Hepatic stellate cell (primary cell): ENCODE measurements around the gene SEPHS2.

Source experiments
- DNase-seq: peaks from one replicate; pipeline ENCODE4 v3.0.0; 2011; ENCODE audit warnings: low spot score

SEPHS2 gene

DNA sequence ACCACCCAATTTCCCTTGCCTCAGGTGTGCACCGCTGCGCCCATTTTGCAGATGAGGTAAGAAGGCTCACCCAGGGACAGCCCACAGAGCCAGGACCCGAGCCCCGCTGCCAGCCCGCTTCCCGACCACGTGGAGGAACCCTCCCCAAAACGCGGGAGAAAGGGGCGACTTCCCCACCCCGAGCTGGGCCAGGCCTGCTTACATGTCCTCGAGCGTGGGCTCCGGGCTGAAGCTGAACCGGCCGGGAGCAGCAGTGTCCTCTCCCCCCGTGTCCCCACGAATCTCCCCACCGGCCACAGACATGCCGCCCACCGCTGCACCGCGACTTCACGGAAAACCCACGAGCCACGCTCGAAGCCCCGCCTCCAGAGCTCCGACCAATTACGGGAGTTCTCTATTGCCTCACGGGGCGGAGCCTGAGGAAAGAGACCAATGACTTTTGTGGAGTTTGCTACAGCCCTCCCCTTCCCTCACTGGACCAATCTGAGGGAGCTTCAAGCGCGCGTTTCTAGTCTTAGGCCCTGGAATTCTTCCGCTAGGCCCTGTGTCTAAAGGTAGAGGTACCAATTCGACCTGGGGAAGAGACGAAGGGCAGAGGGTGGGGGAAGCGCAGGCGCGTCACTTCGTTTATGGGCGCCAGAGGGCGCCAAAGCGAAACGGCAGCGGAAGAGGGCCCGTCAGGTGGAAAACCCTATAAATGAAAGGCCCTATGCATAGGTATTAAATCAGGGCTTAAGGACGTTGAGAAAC, 15.8 kb downstream of the SEPHS2 start, which contains the start of gene DCTPP1:
Gene DCTPP1 (minus strand): TSS at position 353 of the 750 bp plus-strand sequence. CDS start 50 bp downstream, at position 303.
- DNase-seq, result peak; percentile 97

GRCh38 chr16:30429418-30429677, 16.3 kb downstream of the SEPHS2 start:
- no peak for DNase-seq

DNA sequence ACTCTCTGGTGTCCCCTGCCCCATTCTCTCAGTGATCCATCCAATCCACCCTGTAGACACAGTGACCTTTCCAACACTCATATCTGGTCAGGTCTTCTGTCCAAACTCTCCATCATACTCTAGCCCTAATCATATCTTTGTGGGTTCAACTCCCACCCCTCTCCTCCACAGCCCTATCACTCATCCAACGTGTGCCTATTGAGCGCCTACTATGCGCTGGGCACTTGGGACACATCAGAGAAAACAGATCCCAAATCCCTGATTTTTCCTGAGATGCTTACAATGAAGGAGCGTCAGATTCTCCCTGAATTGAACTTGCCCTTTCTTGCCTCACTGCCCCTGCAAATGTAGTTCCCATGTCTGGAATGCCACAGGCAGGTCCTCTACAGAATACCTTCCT, 17.6 kb downstream of the SEPHS2 start:
- no peak for DNase-seq

DNA sequence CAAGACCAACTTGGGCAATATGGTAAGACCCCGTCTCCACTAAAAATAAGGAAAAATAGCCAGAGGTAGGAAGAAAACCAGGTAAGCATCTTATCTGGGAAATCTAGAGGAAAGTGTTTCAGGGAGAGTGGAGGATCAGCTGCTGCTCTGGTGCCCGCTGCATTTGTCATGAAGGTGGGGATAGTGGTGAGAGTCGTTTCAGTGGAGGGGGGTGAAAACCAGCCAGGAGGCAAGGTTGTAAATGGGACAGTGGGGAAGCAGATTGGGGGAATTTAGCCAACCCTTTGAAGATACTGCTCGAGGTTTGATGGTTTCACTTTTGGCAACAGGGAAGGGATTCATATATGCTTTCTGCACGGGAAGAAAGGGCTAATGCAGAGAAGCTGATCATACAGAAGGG, 24.7 kb downstream of the SEPHS2 start:
- no peak for DNase-seq

DNA sequence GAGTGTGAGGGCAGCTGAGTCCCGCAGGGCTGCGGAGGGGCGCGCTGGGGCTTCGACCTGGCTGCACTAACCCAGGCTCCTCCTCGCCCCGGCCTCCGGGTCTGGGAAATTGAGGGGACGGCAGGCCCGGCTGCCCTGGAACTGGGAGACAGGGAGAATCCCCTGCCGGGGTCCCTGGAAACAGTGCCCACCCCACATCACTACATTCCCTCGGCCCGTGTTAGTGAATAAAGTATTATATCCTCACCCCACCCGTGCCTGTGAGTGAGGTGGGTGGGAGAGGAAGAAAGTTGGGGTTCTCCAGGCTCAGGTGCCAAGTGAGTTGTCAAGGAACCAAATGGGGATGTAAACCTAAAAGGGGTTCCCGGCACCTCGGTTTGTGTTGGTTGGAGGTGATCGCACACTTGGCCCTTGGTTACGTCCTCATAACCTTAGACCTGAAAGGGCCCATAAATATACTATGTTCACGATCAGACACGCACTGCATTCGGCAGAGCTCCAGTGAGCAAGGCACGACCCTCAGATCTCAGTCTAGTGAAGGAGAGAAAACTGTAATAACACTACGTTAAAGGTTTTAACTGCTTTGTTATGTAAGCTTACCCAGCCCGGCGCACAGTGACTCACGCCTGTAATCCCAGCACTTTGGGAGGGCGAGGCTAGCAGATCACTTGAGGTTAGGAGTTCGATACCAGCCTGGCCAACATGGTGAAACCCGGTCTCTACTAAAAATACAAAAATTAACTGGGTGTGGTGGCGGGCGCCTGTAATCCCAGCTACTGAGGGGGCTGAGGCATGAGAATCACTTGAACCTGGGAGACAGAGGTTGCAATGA, 27.1 kb downstream of the SEPHS2 start:
- DNase-seq, result no peak

DNA sequence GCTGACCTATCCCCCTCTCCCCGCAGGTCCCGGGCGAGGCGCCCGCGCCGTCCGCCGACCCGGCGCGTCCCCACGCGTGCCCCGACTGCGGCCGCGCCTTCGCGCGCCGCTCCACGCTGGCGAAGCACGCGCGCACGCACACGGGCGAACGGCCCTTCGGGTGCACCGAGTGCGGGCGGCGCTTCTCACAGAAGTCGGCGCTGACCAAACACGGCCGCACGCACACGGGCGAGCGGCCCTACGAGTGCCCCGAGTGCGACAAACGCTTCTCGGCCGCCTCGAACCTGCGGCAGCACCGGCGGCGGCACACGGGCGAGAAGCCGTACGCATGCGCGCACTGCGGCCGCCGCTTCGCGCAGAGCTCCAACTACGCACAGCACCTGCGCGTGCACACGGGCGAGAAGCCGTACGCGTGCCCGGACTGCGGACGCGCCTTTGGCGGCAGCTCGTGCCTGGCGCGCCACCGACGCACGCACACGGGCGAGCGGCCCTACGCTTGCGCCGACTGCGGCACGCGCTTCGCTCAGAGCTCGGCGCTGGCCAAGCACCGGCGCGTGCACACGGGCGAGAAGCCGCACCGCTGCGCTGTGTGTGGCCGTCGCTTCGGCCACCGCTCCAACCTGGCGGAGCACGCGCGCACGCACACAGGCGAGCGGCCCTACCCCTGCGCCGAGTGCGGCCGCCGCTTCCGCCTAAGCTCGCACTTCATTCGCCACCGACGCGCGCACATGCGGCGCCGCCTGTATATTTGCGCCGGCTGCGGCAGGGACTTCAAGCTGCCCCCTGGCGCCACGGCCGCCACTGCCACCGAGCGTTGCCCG, 27.9 kb downstream of the SEPHS2 start:
- DNase-seq, result peak; percentile 82

DNA sequence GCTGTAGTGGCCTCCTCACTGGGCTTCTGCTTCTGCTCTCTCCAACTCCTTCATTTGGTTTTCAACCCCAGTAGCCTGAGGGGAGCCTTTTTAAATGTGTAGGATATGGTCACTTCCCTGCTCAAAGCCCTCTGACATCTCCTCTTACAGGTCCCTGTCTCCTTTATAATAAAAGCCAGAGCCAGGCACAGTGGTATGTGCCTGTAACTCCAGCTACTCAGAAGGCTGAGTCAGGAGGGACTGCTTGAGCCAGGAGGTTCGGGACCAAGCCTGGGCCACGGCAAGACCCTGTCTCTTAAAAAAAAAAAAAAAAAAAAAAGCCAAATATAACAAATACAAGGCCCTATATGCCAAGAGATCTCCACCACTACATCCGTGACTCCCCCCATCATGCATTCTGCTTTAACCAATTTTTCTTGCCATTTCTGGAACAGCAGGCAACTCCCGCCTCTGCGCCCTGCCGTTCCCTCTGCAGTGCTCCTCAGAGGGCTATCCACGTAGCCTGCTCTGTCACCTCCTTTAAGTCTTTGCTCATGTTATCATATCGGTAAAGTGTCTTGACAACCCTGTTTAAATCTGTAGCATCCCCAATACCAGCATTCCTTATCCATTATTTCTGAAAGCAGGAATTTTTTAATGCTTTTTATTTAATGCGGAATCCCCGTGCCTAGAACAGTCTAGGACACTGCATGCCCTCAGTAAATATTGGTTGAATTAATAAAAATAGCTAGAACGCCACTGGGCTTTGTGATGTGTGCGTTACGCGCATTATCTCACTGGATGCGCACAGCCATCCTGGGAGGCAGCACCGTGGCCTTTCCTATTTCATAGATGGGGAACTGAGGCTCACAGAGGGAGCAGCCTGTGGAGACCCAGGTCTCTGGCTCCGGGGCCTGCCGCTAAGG, 28.8 kb downstream of the SEPHS2 start:
- no peak for DNase-seq

GRCh38 chr16:30416047-30416603, 29.5 kb downstream of the SEPHS2 start:
- no peak for DNase-seq

DNA sequence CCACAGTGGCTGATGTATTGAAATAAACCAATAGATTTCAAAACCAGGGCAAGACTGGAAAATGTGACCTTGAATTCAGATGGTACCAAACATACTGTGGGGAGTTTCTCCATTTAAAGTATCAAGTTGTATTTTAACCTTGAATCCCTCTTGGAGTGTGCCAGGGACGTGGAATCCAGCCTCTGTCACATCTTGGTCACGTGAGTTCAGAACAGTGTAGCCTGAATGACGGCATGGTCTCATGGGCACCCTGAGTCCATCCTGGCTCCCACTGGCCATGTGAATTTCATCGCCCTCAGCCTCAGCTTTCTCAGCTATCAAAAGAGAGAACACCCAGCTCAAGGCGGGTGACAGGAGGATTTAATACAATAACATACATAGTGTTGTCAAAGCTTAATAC, 31.5 kb downstream of the SEPHS2 start:
- no peak for DNase-seq

- no peak for DNase-seq
These were observed 32.4 kb downstream of the SEPHS2 start for GRCh38 chr16:30413112-30413806.

GRCh38 chr16:30409125-30410060, 36.3 kb downstream of the SEPHS2 start:
- DNase-seq, result peak; percentile 91

DNA sequence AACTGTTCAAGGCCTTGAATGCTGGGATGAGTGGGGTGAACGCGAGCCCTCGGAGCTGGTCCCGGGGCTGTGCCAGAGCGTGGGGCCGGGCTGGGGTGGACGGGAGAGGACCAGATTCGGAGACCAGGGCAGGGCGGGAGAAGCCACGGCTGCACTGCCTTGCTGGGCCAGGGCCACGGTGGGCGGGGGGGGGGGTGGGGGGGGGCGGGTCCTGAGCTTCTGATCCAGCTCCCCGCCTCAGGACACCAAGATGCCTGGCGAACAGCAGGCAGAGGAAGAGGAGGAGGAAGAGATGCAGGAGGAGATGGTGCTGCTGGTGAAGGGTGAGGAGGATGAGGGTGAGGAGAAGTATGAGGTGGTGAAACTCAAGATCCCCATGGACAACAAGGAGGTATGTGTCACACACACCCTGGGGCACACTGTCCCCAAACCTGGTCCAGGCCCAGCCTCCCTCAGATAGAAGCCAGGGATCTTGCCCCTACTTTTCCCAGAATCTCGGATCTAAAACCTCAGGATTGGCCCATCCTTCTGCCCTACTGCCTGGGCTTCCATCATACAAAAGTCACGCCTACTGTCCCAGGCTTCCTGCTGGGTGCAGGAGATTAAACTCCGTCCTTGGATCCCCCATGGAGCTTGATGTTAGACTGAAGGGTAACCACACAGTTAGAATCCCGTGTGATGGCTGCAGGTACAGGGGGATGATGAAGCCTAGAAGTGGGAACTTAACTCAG, 37.7 kb downstream of the SEPHS2 start:
- DNase-seq, result no peak

GRCh38 chr16:30407102-30407803, 38.4 kb downstream of the SEPHS2 start, which contains the start of gene ZNF771:
TSS of gene ZNF771 (plus strand) at chr16:30407606. CDS start at chr16:30408054, 448 bp downstream.
- peak; percentile 90 for DNase-seq

GRCh38 chr16:30406795-30407101, 38.9 kb downstream of the SEPHS2 start:
- DNase-seq, result no peak

DNA sequence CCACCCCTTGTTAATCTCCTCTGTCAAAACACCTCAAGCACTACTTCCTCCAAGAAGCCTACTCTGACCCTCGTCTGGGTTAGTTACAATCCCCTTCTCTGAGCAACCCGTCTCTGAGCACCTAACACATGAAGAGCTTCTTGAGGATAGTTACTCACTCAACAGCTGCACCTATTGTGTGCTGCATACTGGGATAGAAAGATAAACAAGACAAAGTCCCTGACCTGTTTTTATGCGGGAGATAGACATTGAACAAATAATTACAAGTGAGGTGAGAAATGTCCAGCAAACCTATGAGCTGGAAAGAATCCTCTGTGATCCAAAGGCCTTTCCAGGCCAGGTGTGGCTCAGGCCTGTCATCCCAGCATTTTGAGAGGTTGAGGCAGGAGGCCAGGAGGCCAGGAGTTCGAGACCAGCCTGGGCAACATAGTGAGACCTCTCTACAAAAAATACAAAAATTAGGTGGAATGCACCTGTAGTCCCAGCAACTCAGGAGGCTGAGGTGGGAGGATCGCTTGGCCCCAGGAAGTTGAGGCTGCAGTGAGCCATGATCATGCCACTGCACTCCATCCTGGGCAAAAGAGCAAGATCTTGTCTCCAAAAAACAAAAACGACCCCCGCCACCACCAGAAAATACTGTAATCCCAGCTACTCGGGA, 43.8 kb downstream of the SEPHS2 start:
- DNase-seq, result no peak

GRCh38 chr16:30399435-30400186, 46.1 kb downstream of the SEPHS2 start:
- DNase-seq, result peak; percentile 28
